A673 (cell line): ENCODE results near the gene NOL12.

Experiments used
- EZH2 ChIP-seq: fragments of 200-600 bp; sonication (generic); IDR thresholded peaks from 2 replicates; pipeline ENCODE4 v1.6.1; 2017; ENCODE audit warnings: borderline replicate concordance, low read depth, mild to moderate bottlenecking, mixed read lengths, antibody characterized with exemption, low read length; ENCODE audit not compliant: poor library complexity, severe bottlenecking
- TF ChIP-seq, protein P1 (sequence below): fragments of 300-800, 200-600 bp; sonication (generic); conservative IDR thresholded peaks from 2 replicates; pipeline ENCODE4 v1.5.1; 2017; ENCODE audit warnings: low read depth, mild to moderate bottlenecking, antibody characterized with exemption, low read length, moderate library complexity, mixed read lengths

GRCh38 chr22:37690901-37691504 is 4.9 kb downstream of the NOL12 start:
- no peak for TF ChIP-seq EZH2
- TF ChIP-seq, protein P1, sequence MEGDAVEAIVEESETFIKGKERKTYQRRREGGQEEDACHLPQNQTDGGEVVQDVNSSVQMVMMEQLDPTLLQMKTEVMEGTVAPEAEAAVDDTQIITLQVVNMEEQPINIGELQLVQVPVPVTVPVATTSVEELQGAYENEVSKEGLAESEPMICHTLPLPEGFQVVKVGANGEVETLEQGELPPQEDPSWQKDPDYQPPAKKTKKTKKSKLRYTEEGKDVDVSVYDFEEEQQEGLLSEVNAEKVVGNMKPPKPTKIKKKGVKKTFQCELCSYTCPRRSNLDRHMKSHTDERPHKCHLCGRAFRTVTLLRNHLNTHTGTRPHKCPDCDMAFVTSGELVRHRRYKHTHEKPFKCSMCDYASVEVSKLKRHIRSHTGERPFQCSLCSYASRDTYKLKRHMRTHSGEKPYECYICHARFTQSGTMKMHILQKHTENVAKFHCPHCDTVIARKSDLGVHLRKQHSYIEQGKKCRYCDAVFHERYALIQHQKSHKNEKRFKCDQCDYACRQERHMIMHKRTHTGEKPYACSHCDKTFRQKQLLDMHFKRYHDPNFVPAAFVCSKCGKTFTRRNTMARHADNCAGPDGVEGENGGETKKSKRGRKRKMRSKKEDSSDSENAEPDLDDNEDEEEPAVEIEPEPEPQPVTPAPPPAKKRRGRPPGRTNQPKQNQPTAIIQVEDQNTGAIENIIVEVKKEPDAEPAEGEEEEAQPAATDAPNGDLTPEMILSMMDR, result no peak
